HepG2 (cell line): ENCODE measurements around the gene DPP8.

Source experiments
- CHCHD3 ChIP-seq: sonication (generic); formaldehyde crosslinking; IDR thresholded peaks from 2 replicates; pipeline ENCODE4 v1.8.0; 2022; ENCODE audit warnings: mild to moderate bottlenecking, missing genetic modification reagents, moderate library complexity
- EP300 ChIP-seq, 3 experiments: sonication (generic) in 1 of 3; formaldehyde crosslinking in 1 of 3; IDR thresholded peaks; 2 replicates each; pipeline versions ENCODE4 v1.5.1 to v1.6.1; 2011 to 2020; ENCODE audit warnings: low read depth in 2 of 3, low read length in 2 of 3, borderline replicate concordance in 1 of 3, improper control_type of control experiment in 1 of 3, mild to moderate bottlenecking in 1 of 3, missing genetic modification reagents in 1 of 3, moderate library complexity in 1 of 3
- FOXM1 ChIP-seq: sonication (generic); formaldehyde crosslinking; IDR thresholded peaks from 2 replicates; pipeline ENCODE4 v1.5.0; 2020; ENCODE audit warnings: missing genetic modification reagents
- MAFF ChIP-seq: IDR thresholded peaks from 2 replicates; pipeline ENCODE4 v1.6.1; 2011; ENCODE audit warnings: low read depth, low read length, improper control_type of control experiment
- POLR2A ChIP-seq, 2 experiments: IDR thresholded peaks; 2 replicates each; pipeline ENCODE4 v1.6.1; 2011; ENCODE audit warnings: low read depth in 2 of 2, low read length in 2 of 2, mild to moderate bottlenecking in 1 of 2, moderate library complexity in 1 of 2; ENCODE audit not compliant: insufficient read depth in 1 of 2
- POLR2AphosphoS5 ChIP-seq: IDR thresholded peaks from 2 replicates; pipeline ENCODE4 v1.6.1; 2012; ENCODE audit warnings: low read depth, low read length
- SP2 ChIP-seq: sonication (generic); formaldehyde crosslinking; IDR thresholded peaks from 2 replicates; pipeline ENCODE4 v1.5.1; 2020; ENCODE audit warnings: mild to moderate bottlenecking, missing genetic modification reagents
- TGIF2 ChIP-seq: IDR thresholded peaks from 2 replicates; pipeline ENCODE4 v1.6.1; 2016; ENCODE audit warnings: control low read depth, missing compliant biosample characterization
- ZFP36 ChIP-seq: fragments of 150-350 bp; IDR thresholded peaks from 2 replicates; pipeline ENCODE4 v1.6.1; 2018; ENCODE audit warnings: borderline replicate concordance, low read length, low read depth; ENCODE audit not compliant: partially characterized antibody
- ZNF776 ChIP-seq: sonication (generic); formaldehyde crosslinking; IDR thresholded peaks from 2 replicates; pipeline ENCODE4 v1.4.0; 2020; ENCODE audit warnings: mild to moderate bottlenecking, missing genetic modification reagents
- TF ChIP-seq, protein P1 (sequence below), 2 experiments: fragments of 450-650 bp in 1 of 2; sonication (generic) in 1 of 2; formaldehyde crosslinking in 1 of 2; IDR thresholded peaks; 2 replicates each; pipeline versions ENCODE4 v1.6.1 to v1.8.0; 2016 to 2022; ENCODE audit warnings: antibody characterized with exemption in 1 of 2, mild to moderate bottlenecking in 1 of 2, missing genetic modification reagents in 1 of 2
- TF ChIP-seq, protein P2 (sequence below): sonication (generic); IDR thresholded peaks from 2 replicates; pipeline ENCODE4 v1.6.1; 2016; ENCODE audit warnings: low read depth, borderline replicate concordance

DNA sequence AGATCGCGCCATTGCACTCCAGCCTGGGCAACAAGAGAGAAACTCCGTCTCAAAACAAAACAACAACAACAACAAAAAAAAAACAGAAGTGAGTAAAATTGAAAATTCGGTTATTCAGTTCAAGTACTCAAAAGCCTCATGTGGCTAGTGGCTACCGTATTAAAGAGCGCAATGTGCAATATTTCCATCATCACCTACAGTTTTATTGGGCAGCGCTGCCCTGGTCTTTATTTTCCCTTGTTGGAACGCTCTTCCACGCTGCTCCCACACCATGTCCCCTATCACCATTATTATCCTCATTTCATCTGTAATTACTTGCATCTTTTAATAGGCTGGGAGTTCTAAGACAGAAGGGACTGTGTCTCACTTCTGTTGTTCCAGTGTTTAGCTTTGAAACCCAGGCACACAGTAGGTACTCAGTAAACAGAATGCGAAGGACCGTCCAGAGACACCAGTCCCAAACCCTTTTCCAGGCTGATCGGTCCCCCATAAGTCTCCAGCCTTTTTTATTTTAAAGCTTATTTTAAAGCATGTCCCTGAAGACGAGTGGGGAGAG, 12.4 kb upstream of the DPP8 start:
- TF ChIP-seq SP2 (CRISPR knock-in tag) (no peak), ZFP36 (no peak), EP300 (IDR thresholded peaks at IDR 0.05; ENCODE audit: low read depth in 2 of 2, low read length in 2 of 2) (no peak), EP300 (CRISPR knock-in tag; IDR thresholded peaks at IDR 0.05; ENCODE audit: borderline replicate concordance) (no peak), POLR2AphosphoS5 (no peak), ZNF776 (CRISPR knock-in tag) (no peak), TGIF2 (CRISPR knock-in tag) (no peak), FOXM1 (CRISPR knock-in tag) (no peak), MAFF (no peak), POLR2A (IDR thresholded peaks at IDR 0.05; ENCODE audit: insufficient read depth in 1 of 2, low read depth in 2 of 2, low read length in 2 of 2) (no peak), CHCHD3 (CRISPR knock-in tag) (no peak)
- TF ChIP-seq, protein P1, sequence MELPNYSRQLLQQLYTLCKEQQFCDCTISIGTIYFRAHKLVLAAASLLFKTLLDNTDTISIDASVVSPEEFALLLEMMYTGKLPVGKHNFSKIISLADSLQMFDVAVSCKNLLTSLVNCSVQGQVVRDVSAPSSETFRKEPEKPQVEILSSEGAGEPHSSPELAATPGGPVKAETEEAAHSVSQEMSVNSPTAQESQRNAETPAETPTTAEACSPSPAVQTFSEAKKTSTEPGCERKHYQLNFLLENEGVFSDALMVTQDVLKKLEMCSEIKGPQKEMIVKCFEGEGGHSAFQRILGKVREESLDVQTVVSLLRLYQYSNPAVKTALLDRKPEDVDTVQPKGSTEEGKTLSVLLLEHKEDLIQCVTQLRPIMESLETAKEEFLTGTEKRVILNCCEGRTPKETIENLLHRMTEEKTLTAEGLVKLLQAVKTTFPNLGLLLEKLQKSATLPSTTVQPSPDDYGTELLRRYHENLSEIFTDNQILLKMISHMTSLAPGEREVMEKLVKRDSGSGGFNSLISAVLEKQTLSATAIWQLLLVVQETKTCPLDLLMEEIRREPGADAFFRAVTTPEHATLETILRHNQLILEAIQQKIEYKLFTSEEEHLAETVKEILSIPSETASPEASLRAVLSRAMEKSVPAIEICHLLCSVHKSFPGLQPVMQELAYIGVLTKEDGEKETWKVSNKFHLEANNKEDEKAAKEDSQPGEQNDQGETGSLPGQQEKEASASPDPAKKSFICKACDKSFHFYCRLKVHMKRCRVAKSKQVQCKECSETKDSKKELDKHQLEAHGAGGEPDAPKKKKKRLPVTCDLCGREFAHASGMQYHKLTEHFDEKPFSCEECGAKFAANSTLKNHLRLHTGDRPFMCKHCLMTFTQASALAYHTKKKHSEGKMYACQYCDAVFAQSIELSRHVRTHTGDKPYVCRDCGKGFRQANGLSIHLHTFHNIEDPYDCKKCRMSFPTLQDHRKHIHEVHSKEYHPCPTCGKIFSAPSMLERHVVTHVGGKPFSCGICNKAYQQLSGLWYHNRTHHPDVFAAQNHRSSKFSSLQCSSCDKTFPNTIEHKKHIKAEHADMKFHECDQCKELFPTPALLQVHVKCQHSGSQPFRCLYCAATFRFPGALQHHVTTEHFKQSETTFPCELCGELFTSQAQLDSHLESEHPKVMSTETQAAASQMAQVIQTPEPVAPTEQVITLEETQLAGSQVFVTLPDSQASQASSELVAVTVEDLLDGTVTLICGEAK (IDR thresholded peaks at IDR 0.05): no peak
- TF ChIP-seq, protein P1 (CRISPR knock-in tag; IDR thresholded peaks at IDR 0.05): no peak
- TF ChIP-seq, protein P2, sequence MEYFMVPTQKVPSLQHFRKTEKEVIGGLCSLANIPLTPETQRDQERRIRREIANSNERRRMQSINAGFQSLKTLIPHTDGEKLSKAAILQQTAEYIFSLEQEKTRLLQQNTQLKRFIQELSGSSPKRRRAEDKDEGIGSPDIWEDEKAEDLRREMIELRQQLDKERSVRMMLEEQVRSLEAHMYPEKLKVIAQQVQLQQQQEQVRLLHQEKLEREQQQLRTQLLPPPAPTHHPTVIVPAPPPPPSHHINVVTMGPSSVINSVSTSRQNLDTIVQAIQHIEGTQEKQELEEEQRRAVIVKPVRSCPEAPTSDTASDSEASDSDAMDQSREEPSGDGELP: no peak
